Caco-2 (cell line): ENCODE data around the gene COL15A1. TPM values are rescaled to one million over a fixed set of nuclear protein-coding genes. Genes with fewer than 3 reads are reported as not detected.

ENCODE experiments used
- BruUV-seq: library from RNA; stranded (reverse); fragments of 400-500 nt; replicated peaks from 2 replicates; lab custom pipeline; 2021; lab: Mats Ljungman, UMichigan
- CTCF ChIA-PET: fragments of 300-600 bp; sonication (Branson Sonifier 250); formaldehyde crosslinking; loops from one replicate; lab custom pipeline; 2022; ENCODE audit warnings: antibody characterized with exemption; lab: Charles Lee
- POLR2A ChIA-PET: fragments of 300-600 bp; sonication (Branson Sonifier 250); formaldehyde crosslinking; loops from one replicate; lab custom pipeline; 2022; ENCODE audit warnings: antibody characterized with exemption; lab: Charles Lee
- DNase-seq, 2 experiments: peaks; one replicate each; pipeline versions ENCODE4 v3.0.0 to v3.0.0-alpha.2; 2020 to 2022
- H3K27me3 ChIP-seq: replicated peaks from 2 replicates; pipeline ENCODE4 v1.6.0; 2011; ENCODE audit warnings: low read length; ENCODE audit not compliant: control insufficient read depth, insufficient read depth
- H3K36me3 ChIP-seq: 2 replicates; pipeline ENCODE4 v1.5.1; 2011; ENCODE audit warnings: low read length; ENCODE audit not compliant: control insufficient read depth, insufficient read depth
- H3K4me1 ChIP-seq: fragments of 250-450 bp; sonication (Bioruptor Pico); 2 replicates; pipeline ENCODE4 v1.5.1; 2020; ENCODE audit warnings: mild to moderate bottlenecking
- H3K4me3 ChIP-seq: 2 replicates; pipeline ENCODE4 v1.5.1; 2011; ENCODE audit warnings: low read depth, mild to moderate bottlenecking, control low read depth, low read length
- H3K9me3 ChIP-seq: fragments of 250-450 bp; sonication (Bioruptor Pico); 2 replicates; pipeline ENCODE4 v1.5.1; 2020; ENCODE audit warnings: mild to moderate bottlenecking, moderate library complexity
- H3K27ac Mint-ChIP-seq: one replicate; pipeline ENCODE4 v1.8.0; 2022; ENCODE audit warnings: mixed read lengths; ENCODE audit not compliant: unreplicated experiment
- H3K27me3 Mint-ChIP-seq: one replicate; pipeline ENCODE4 v1.8.0; 2022; ENCODE audit warnings: mixed read lengths; ENCODE audit not compliant: insufficient read depth, unreplicated experiment
- H3K36me3 Mint-ChIP-seq: one replicate; pipeline ENCODE4 v1.8.0; 2022; ENCODE audit warnings: mild to moderate bottlenecking, mixed read lengths; ENCODE audit not compliant: insufficient read depth, unreplicated experiment
- H3K4me1 Mint-ChIP-seq: one replicate; pipeline ENCODE4 v1.8.0; 2022; ENCODE audit warnings: low read depth, mixed read lengths; ENCODE audit not compliant: unreplicated experiment
- H3K4me3 Mint-ChIP-seq: one replicate; pipeline ENCODE4 v1.8.0; 2022; ENCODE audit warnings: mild to moderate bottlenecking, moderate library complexity, mixed read lengths; ENCODE audit not compliant: unreplicated experiment
- H3K9me3 Mint-ChIP-seq: one replicate; pipeline ENCODE4 v1.8.0; 2022; ENCODE audit warnings: mixed read lengths; ENCODE audit not compliant: unreplicated experiment
- CTCF ChIP-seq, 2 experiments: fragments of 200-600 bp in 1 of 2; IDR thresholded peaks; 1 replicate in 1 of 2; 2 replicates in 1 of 2; pipeline versions ENCODE4 v1.5.1 to v1.8.0; 2011 to 2022; ENCODE audit warnings: antibody characterized with exemption in 1 of 2, control low read depth in 1 of 2, inconsistent platforms in 1 of 2, low read depth in 1 of 2, low read length in 1 of 2, mild to moderate bottlenecking in 1 of 2, moderate library complexity in 1 of 2; ENCODE audit not compliant: insufficient read depth in 1 of 2, severe bottlenecking in 1 of 2, unreplicated experiment in 1 of 2
- intact Hi-C: fragments of 100-400 bp; cut with micrococcal nuclease; formaldehyde crosslinking; loops from one replicate; pipeline ENCODE4 v1.10.0; 2022; ENCODE audit not compliant: unreplicated experiment
- total RNA-seq: library from RNA; stranded (reverse); gene quantifications from 2 replicates; pipeline ENCODE4 v1.2.3, GENCODE V29; 2022

Gene COL15A1
- total RNA-seq, 1 experiment from 2014 or later, result not detected

- Mint-ChIP-seq H3K4me3 (no peak overlapping the region), H3K36me3 (no peaks in the 10 kb centered on the region), H3K27ac (no peak overlapping the region), H3K27me3 (no peaks in the 10 kb centered on the region), H3K4me1 (no peaks in the 10 kb centered on the region), H3K9me3 (no peaks in the 10 kb centered on the region)
- no TSS peak for BruUV-seq
- Histone ChIP-seq H3K9me3 (no peaks in the 10 kb centered on the region), H3K4me3 (no peak overlapping the region), H3K4me1 (no peaks in the 10 kb centered on the region), H3K36me3 (no peaks in the 10 kb centered on the region), H3K27me3 (no peaks in the 10 kb centered on the region)
- POLR2A ChIA-PET, result no interaction called here
- CTCF ChIA-PET, result no interaction called here
- intact Hi-C loops, result no loop called here
- no peak for TF ChIP-seq CTCF (IDR thresholded peaks at IDR 0.05; ENCODE audit: insufficient read depth in 1 of 2, low read depth in 1 of 2, low read length in 1 of 2, severe bottlenecking in 1 of 2, unreplicated experiment in 1 of 2)
- DNase-seq, result no peak
Measured at GRCh38 chr9:98906273-98907040, 37.2 kb upstream of the COL15A1 start.

GRCh38 chr9:98907055-98907454, 36.7 kb upstream of the COL15A1 start:
- ChIA-PET POLR2A (no interaction called here), CTCF (no interaction called here)
- no TSS peak for BruUV-seq
- Histone ChIP-seq H3K4me3 (no peak overlapping the region), H3K36me3 (no peaks in the 10 kb centered on the region), H3K4me1 (no peaks in the 10 kb centered on the region), H3K27me3 (no peaks in the 10 kb centered on the region), H3K9me3 (no peaks in the 10 kb centered on the region)
- Mint-ChIP-seq H3K9me3 (no peaks in the 10 kb centered on the region), H3K4me1 (no peaks in the 10 kb centered on the region), H3K27me3 (no peaks in the 10 kb centered on the region), H3K27ac (no peak overlapping the region), H3K4me3 (no peak overlapping the region), H3K36me3 (no peaks in the 10 kb centered on the region)
- intact Hi-C loops, result no loop called here
- DNase-seq, result no peak
- TF ChIP-seq CTCF (IDR thresholded peaks at IDR 0.05; ENCODE audit: insufficient read depth in 1 of 2, low read depth in 1 of 2, low read length in 1 of 2, severe bottlenecking in 1 of 2, unreplicated experiment in 1 of 2), result no peak

DNA sequence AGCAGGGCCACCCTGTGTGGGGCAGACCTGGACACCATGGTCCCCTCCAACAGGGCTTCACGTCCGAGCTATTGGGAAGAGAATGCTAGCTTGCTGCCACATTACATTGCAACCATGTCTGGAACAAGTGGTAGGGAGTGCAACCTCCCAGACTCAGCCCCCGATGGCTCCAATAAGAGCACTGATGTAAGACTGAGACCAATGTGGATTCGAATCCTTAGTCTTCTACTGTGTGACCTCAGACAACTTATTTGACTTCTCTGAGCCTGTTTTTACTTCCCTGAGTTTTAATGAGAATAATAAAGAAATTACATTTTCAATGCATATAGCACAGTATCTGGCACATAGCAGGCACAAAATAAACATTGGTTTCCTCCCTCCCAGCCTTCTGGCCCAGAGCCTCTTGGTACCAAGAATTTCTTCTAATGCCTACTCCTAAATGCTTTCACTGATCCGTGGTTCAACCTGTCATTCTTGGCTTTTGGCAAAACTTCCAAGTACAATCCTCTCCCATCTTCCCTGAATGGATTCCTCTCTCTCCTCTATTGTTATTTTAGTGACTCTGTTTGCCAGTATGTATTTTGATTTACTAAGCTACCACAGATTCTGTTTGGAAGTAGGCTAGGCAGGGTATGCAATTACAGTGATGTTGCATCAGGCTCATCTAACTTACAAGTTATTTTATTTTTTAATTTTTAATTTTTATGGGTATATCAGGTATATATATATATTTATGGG, 34.6 kb upstream of the COL15A1 start:
- CTCF ChIA-PET, result no interaction called here

More for the DNA sequence above, 34.6 kb upstream of the COL15A1 start:
- H3K9me3 Mint-ChIP-seq, result no peaks in the 10 kb centered on the region
- H3K4me1 Mint-ChIP-seq, result no peaks in the 10 kb centered on the region
- no peak overlapping the region for H3K27ac Mint-ChIP-seq
- H3K4me3 ChIP-seq, result no peak overlapping the region
- no peaks in the 10 kb centered on the region for H3K36me3 ChIP-seq
- POLR2A ChIA-PET, result no interaction called here
- no peak for DNase-seq
- no TSS peak for BruUV-seq
- intact Hi-C loops, result no loop called here
- no peaks in the 10 kb centered on the region for H3K27me3 ChIP-seq
- no peak for TF ChIP-seq CTCF (IDR thresholded peaks at IDR 0.05; ENCODE audit: insufficient read depth in 1 of 2, low read depth in 1 of 2, low read length in 1 of 2, severe bottlenecking in 1 of 2, unreplicated experiment in 1 of 2)
- no peak overlapping the region for H3K4me3 Mint-ChIP-seq
- H3K9me3 ChIP-seq, result no peaks in the 10 kb centered on the region
- H3K27me3 Mint-ChIP-seq, result no peaks in the 10 kb centered on the region
- H3K4me1 ChIP-seq, result no peaks in the 10 kb centered on the region
- no peaks in the 10 kb centered on the region for H3K36me3 Mint-ChIP-seq
